CD4-positive, alpha-beta memory T cell (primary cell): ENCODE results near the gene POLR2C. TPM values are rescaled to one million over a fixed set of nuclear protein-coding genes. Genes with fewer than 3 reads are reported as not detected.
"Not testable (repeated sequence)": the region's sequence is repeated elsewhere in the genome, so short reads cannot be mapped to it uniquely, and the experiment has no call there.

Experiments
- CTCF ChIA-PET: fragments of 350-600 bp; sonication (Branson Sonifier 250); formaldehyde crosslinking; loops from one replicate; lab custom pipeline; 2021; ENCODE audit warnings: inconsistent platforms; ENCODE audit not compliant: partially characterized antibody; lab: Charles Lee
- POLR2A ChIA-PET: fragments of 350-600 bp; sonication (Branson Sonifier 250); formaldehyde crosslinking; loops from one replicate; lab custom pipeline; 2021; ENCODE audit not compliant: partially characterized antibody; lab: Charles Lee
- DNase-seq, 5 donors: peaks; one replicate each; pipeline versions ENCODE4 v3.0.0 to v3.0.0-alpha.2; 2020 to 2022; ENCODE audit warnings: mixed read lengths in 1 of 5
- H3K27ac ChIP-seq: one replicate; pipeline ENCODE4 v1.7.0; 2013; ENCODE audit warnings: low read depth, low read length
- H3K27me3 ChIP-seq: 2 replicates; pipeline ENCODE4 v1.7.0; 2013; ENCODE audit warnings: mild to moderate bottlenecking, low read length, moderate library complexity; ENCODE audit not compliant: insufficient read depth
- H3K36me3 ChIP-seq: 2 replicates; pipeline ENCODE4 v1.7.0; 2013; ENCODE audit warnings: mild to moderate bottlenecking, low read length, moderate library complexity; ENCODE audit not compliant: insufficient read depth
- H3K4me1 ChIP-seq: 2 replicates; pipeline ENCODE4 v1.7.0; 2013; ENCODE audit warnings: mild to moderate bottlenecking, low read length, moderate library complexity; ENCODE audit not compliant: insufficient read depth
- H3K4me3 ChIP-seq, 2 donors: one replicate each; pipeline ENCODE4 v1.7.0; 2013; ENCODE audit warnings: low read length in 2 of 2, mild to moderate bottlenecking in 1 of 2
- H3K9me3 ChIP-seq, 2 donors: one replicate each; pipeline ENCODE4 v1.7.0; 2013; ENCODE audit warnings: low read length in 2 of 2, control low read depth in 1 of 2; ENCODE audit not compliant: control insufficient read depth in 1 of 2
- H3K27ac Mint-ChIP-seq, 7 donors: one replicate each; pipeline ENCODE4 v1.8.0; 2020 to 2021; ENCODE audit warnings: mixed read lengths in 7 of 7, mild to moderate bottlenecking in 6 of 7, inconsistent platforms in 3 of 7, moderate library complexity in 3 of 7
- H3K27me3 Mint-ChIP-seq, 2 donors: one replicate each; pipeline ENCODE4 v1.8.0; 2020 to 2021; ENCODE audit warnings: mixed read lengths in 2 of 2
- H3K36me3 Mint-ChIP-seq, 2 donors: one replicate each; pipeline ENCODE4 v1.8.0; 2020 to 2021; ENCODE audit warnings: mixed read lengths in 2 of 2, inconsistent platforms in 1 of 2, mild to moderate bottlenecking in 1 of 2
- H3K4me1 Mint-ChIP-seq, 4 donors: one replicate each; pipeline ENCODE4 v1.8.0; 2020 to 2021; ENCODE audit warnings: mixed read lengths in 4 of 4, mild to moderate bottlenecking in 1 of 4
- H3K4me3 Mint-ChIP-seq, 8 donors: one replicate each; pipeline ENCODE4 v1.8.0; 2020 to 2021; ENCODE audit warnings: mixed read lengths in 8 of 8, mild to moderate bottlenecking in 7 of 8, moderate library complexity in 6 of 8, inconsistent platforms in 3 of 8
- H3K9me3 Mint-ChIP-seq, 8 donors: one replicate each; pipeline ENCODE4 v1.8.0; 2020 to 2021; ENCODE audit warnings: mixed read lengths in 8 of 8, mild to moderate bottlenecking in 5 of 8, inconsistent platforms in 3 of 8, moderate library complexity in 1 of 8
- intact Hi-C: fragments of 100-400 bp; cut with micrococcal nuclease; formaldehyde crosslinking; loops from one replicate; pipeline ENCODE4 v1.15.1; 2023
- polyA plus RNA-seq, 2 donors: library from polyadenylated mRNA; unstranded; fragments of 300-500 nt; fragmentation: Illumina TruSeq; gene quantifications; one replicate each; pipeline ENCODE4 v1.2.3, GENCODE V29; 2021
- total RNA-seq, 2 experiments: library from RNA; stranded (reverse); gene quantifications; one replicate each; pipeline ENCODE4 v1.2.3, GENCODE V29; 2021

The POLR2C gene
- total and polyA plus RNA-seq, 4 experiments from 2014 or later: 35.7 to 78.1 (median 64.8) TPM

GRCh38 chr16:57486858-57487834, 24.7 kb downstream of the POLR2C start:
- Histone ChIP-seq H3K27me3 (no peaks in the 10 kb centered on the region), H3K9me3 (no peaks in the 10 kb centered on the region), H3K36me3 (no peaks in the 10 kb centered on the region), H3K27ac (no peak overlapping the region), H3K4me3 (peak overlapping the region in 1 of 2 donors; percentile 35), H3K4me1 (peaks cover 17% of the 10 kb centered on the region)
- ChIA-PET CTCF (interaction anchor here (1.2 to 4.0 kb wide), 6 partner anchors 13 to 69 kb away, joined by 5 to 22 read pairs (median 8); partner anchors contain the start of genes CCDC102A and POLR2C), POLR2A (interaction anchor here (1.0 to 2.7 kb wide), 8 partner anchors 12 to 187 kb away, joined by 3 to 31 read pairs (median 4); partner anchors contain the start of genes CCDC102A, CIAPIN1, COQ9 and POLR2C)
- Mint-ChIP-seq H3K4me1 (peaks cover 11 to 27% (median 21%) of the 10 kb centered on the region in 4 donors), H3K27ac (peak overlapping the region in 5 of 7 donors; percentile 44 to 77 (median 46)), H3K27me3 (peaks cover 0 to 1% of the 10 kb centered on the region in 2 donors), H3K4me3 (peak overlapping the region; percentile 77 to 83 (median 80)), H3K9me3 (no peaks in the 10 kb centered on the region), H3K36me3 (no peaks in the 10 kb centered on the region)
- no peak for DNase-seq
- intact Hi-C loops: loop anchor here (1.0 kb wide), 3 partner anchors 11 to 49 kb away; partner anchors contain the start of genes CCDC102A, CIAPIN1 and COQ9

- Histone ChIP-seq H3K9me3 (no peaks in the 10 kb centered on the region), H3K27ac (no peak overlapping the region), H3K4me1 (peaks cover 17% of the 10 kb centered on the region), H3K36me3 (no peaks in the 10 kb centered on the region), H3K4me3 (no peak overlapping the region), H3K27me3 (no peaks in the 10 kb centered on the region)
- no peaks in the 10 kb centered on the region for H3K36me3 Mint-ChIP-seq
- intact Hi-C loops: no loop called here
- H3K27me3 Mint-ChIP-seq: peaks cover 0 to 5% of the 10 kb centered on the region in 2 donors
- no peak for DNase-seq
- ChIA-PET POLR2A (no interaction called here), CTCF (interaction anchor here (0.8 to 1.5 kb wide), 2 partner anchors 14 to 27 kb away, joined by 3 to 5 read pairs; partner anchors contain the start of gene POLR2C)
- no peak overlapping the region for H3K4me3 Mint-ChIP-seq
- H3K9me3 Mint-ChIP-seq: no peaks in the 10 kb centered on the region
- H3K4me1 Mint-ChIP-seq: peaks cover 11 to 27% (median 21%) of the 10 kb centered on the region in 4 donors
- H3K27ac Mint-ChIP-seq: no peak overlapping the region
Observed at GRCh38 chr16:57489229-57489628, 26.8 kb downstream of the POLR2C start.

- Mint-ChIP-seq H3K9me3 (no peaks in the 10 kb centered on the region), H3K36me3 (no peaks in the 10 kb centered on the region), H3K4me1 (no peaks in the 10 kb centered on the region), H3K27ac (no peak overlapping the region), H3K27me3 (peaks cover 5 to 8% of the 10 kb centered on the region in 2 donors), H3K4me3 (no peak overlapping the region)
- no peak overlapping the region for H3K4me3 ChIP-seq
- no peaks in the 10 kb centered on the region for H3K27me3 ChIP-seq
- H3K27ac ChIP-seq: no peak overlapping the region
- no peaks in the 10 kb centered on the region for H3K4me1 ChIP-seq
- H3K36me3 ChIP-seq: no peaks in the 10 kb centered on the region
- CTCF ChIA-PET: no interaction called here
- POLR2A ChIA-PET: no interaction called here
- intact Hi-C loops: no loop called here
- DNase-seq: no peak
- no peaks in the 10 kb centered on the region for H3K9me3 ChIP-seq
Observed at GRCh38 chr16:57493767-57494166, 31.3 kb downstream of the POLR2C start.

GRCh38 chr16:57497121-57497520, 34.6 kb downstream of the POLR2C start:
- Mint-ChIP-seq H3K4me3 (no peak overlapping the region), H3K27me3 (peaks cover 5 to 6% of the 10 kb centered on the region in 2 donors), H3K9me3 (no peaks in the 10 kb centered on the region), H3K36me3 (no peaks in the 10 kb centered on the region), H3K27ac (no peak overlapping the region), H3K4me1 (peaks cover 3 to 11% (median 9%) of the 10 kb centered on the region in 4 donors)
- H3K4me1 ChIP-seq: peaks cover 12% of the 10 kb centered on the region
- H3K4me3 ChIP-seq: no peak overlapping the region
- CTCF ChIA-PET: no interaction called here
- POLR2A ChIA-PET: no interaction called here
- H3K27me3 ChIP-seq: no peaks in the 10 kb centered on the region
- no peak overlapping the region for H3K27ac ChIP-seq
- no peaks in the 10 kb centered on the region for H3K36me3 ChIP-seq
- intact Hi-C loops: no loop called here
- H3K9me3 ChIP-seq: no peaks in the 10 kb centered on the region
- no peak for DNase-seq

- no peaks in the 10 kb centered on the region for H3K9me3 Mint-ChIP-seq
- Histone ChIP-seq H3K4me3 (no peak overlapping the region), H3K9me3 (no peaks in the 10 kb centered on the region), H3K27me3 (no peaks in the 10 kb centered on the region), H3K4me1 (peaks cover 12% of the 10 kb centered on the region), H3K36me3 (no peaks in the 10 kb centered on the region), H3K27ac (no peak overlapping the region)
- peaks cover 5% of the 10 kb centered on the region in 2 donors for H3K27me3 Mint-ChIP-seq
- H3K4me1 Mint-ChIP-seq: peaks cover 3 to 11% (median 9%) of the 10 kb centered on the region in 4 donors
- CTCF ChIA-PET: no interaction called here
- no peaks in the 10 kb centered on the region for H3K36me3 Mint-ChIP-seq
- POLR2A ChIA-PET: no interaction called here
- H3K4me3 Mint-ChIP-seq: no peak overlapping the region
- no peak overlapping the region for H3K27ac Mint-ChIP-seq
- no peak for DNase-seq
- intact Hi-C loops: no loop called here
Observed at GRCh38 chr16:57498031-57498430, 35.6 kb downstream of the POLR2C start.

- H3K36me3 ChIP-seq, H3K36me3 Mint-ChIP-seq, H3K4me3 ChIP-seq, CTCF ChIA-PET, DNase-seq, H3K27me3 Mint-ChIP-seq, H3K27me3 ChIP-seq, intact Hi-C loops, H3K27ac ChIP-seq, H3K9me3 Mint-ChIP-seq, H3K27ac Mint-ChIP-seq, POLR2A ChIA-PET, H3K9me3 ChIP-seq, H3K4me3 Mint-ChIP-seq: not testable (repeated sequence)
- peaks cover 12% of the 10 kb centered on the region for H3K4me1 ChIP-seq
- peaks cover 3 to 11% (median 9%) of the 10 kb centered on the region in 4 donors for H3K4me1 Mint-ChIP-seq
Observed at GRCh38 chr16:57499941-57500340, 37.5 kb downstream of the POLR2C start.

GRCh38 chr16:57500578-57501111, 38.2 kb downstream of the POLR2C start:
- Histone ChIP-seq H3K27ac (no peak overlapping the region), H3K9me3 (no peaks in the 10 kb centered on the region), H3K4me3 (no peak overlapping the region), H3K4me1 (peaks cover 12% of the 10 kb centered on the region), H3K27me3 (no peaks in the 10 kb centered on the region), H3K36me3 (no peaks in the 10 kb centered on the region)
- no peaks in the 10 kb centered on the region for H3K9me3 Mint-ChIP-seq
- H3K27me3 Mint-ChIP-seq: peaks cover 3% of the 10 kb centered on the region in 2 donors
- no peak overlapping the region for H3K4me3 Mint-ChIP-seq
- intact Hi-C loops: no loop called here
- ChIA-PET CTCF (interaction anchor here (0.7 kb wide), 1 partner anchor 84 kb away, joined by 3 read pairs; no protein-coding TSS in a partner anchor), POLR2A (no interaction called here)
- peaks cover 3 to 11% (median 9%) of the 10 kb centered on the region in 4 donors for H3K4me1 Mint-ChIP-seq
- no peaks in the 10 kb centered on the region for H3K36me3 Mint-ChIP-seq
- peak overlapping the region in 4 of 7 donors; percentile 3 to 73 (median 50) for H3K27ac Mint-ChIP-seq
- no peak for DNase-seq
